Measurements from ENCODE around the gene ALG13. TPM values are rescaled to one million over a fixed set of nuclear protein-coding genes. Genes with fewer than 3 reads are reported as not detected.

ALG13 gene
- total and polyA plus RNA-seq, 2 of the 8 experiments (the other 6 are each of a cell fraction or from before 2014, with no cell fraction given): 44.3 to 93.6 TPM

GRCh38 chrX:111736571-111736970 lies 55.6 kb downstream of the ALG13 start (continued):
- TF ChIP-seq CHD7 (IDR thresholded peaks at IDR 0.05; ENCODE audit: insufficient replicate concordance, low read length) (no peak), KDM5A (IDR thresholded peaks at IDR 0.05; ENCODE audit: low read length) (no peak), RBBP5 (IDR thresholded peaks at IDR 0.05; ENCODE audit: borderline replicate concordance, low read depth, low read length) (no peak), NANOG (IDR thresholded peaks at IDR 0.05; ENCODE audit: insufficient read depth, low read depth, low read length, poor library complexity, severe bottlenecking) (no peak), KDM4A (IDR thresholded peaks at IDR 0.05; ENCODE audit: low read depth, low read length, severe bottlenecking) (no peak), EZH2 (IDR thresholded peaks at IDR 0.05; ENCODE audit: low read depth, low read length, severe bottlenecking) (no peak)
